Breast epithelium (tissue), 4 donors: ENCODE results near the gene SHISA5. TPM values are rescaled to one million over a fixed set of nuclear protein-coding genes. Genes with fewer than 3 reads are reported as not detected.
"Not testable (repeated sequence)": the region's sequence is repeated elsewhere in the genome, so short reads cannot be mapped to it uniquely, and the experiment has no call there.

Source experiments
- DNase-seq, 2 donors: peaks; one replicate each; pipeline ENCODE4 v3.0.0-alpha.2; 2019; ENCODE audit warnings: low spot score in 2 of 2
- H3K27ac ChIP-seq, 2 donors: fragments of 200-600 bp; sonication (generic) in 1 of 2; one replicate each; pipeline ENCODE4 v1.5.1; 2016 to 2019; ENCODE audit warnings: mild to moderate bottlenecking in 1 of 2
- H3K27me3 ChIP-seq, 2 donors: fragments of 200-600 bp; sonication (generic) in 1 of 2; one replicate each; pipeline versions ENCODE4 v1.5.1 to v1.6.0; 2017 to 2019; ENCODE audit warnings: control low read depth in 1 of 2, mild to moderate bottlenecking in 1 of 2
- H3K36me3 ChIP-seq: fragments of 200-600 bp; one replicate; pipeline ENCODE4 v1.5.1; 2019
- H3K4me1 ChIP-seq, 2 donors: fragments of 200-600 bp; sonication (generic); one replicate each; pipeline ENCODE4 v1.5.1; 2016 to 2019; ENCODE audit warnings: control low read depth in 1 of 2
- H3K4me3 ChIP-seq, 3 donors: fragments of 200-600 bp; sonication (generic); 1 replicate in 2 of 3; 2 replicates in 1 of 3; pipeline ENCODE4 v1.5.1; 2016 to 2019; ENCODE audit warnings: mild to moderate bottlenecking in 3 of 3, moderate library complexity in 2 of 3
- H3K9me3 ChIP-seq, 2 donors: fragments of 200-600 bp; sonication (generic) in 1 of 2; one replicate each; pipeline ENCODE4 v1.5.1; 2016 to 2019; ENCODE audit warnings: control low read depth in 1 of 2
- CTCF ChIP-seq, 3 donors: fragments of 450-650 bp; IDR thresholded peaks; one replicate each; pipeline ENCODE4 v1.5.1; 2016 to 2017; ENCODE audit warnings: antibody characterized with exemption in 3 of 3, mild to moderate bottlenecking in 3 of 3, moderate library complexity in 3 of 3
- POLR2A ChIP-seq: fragments of 450-650 bp; IDR thresholded peaks from one replicate; pipeline ENCODE4 v1.6.1; 2016; ENCODE audit warnings: antibody characterized with exemption, mild to moderate bottlenecking, moderate library complexity
- POLR2AphosphoS5 ChIP-seq, 3 donors: sonication (generic); formaldehyde crosslinking; IDR thresholded peaks; one replicate each; pipeline ENCODE4 v1.6.1; 2017; ENCODE audit warnings: antibody characterized with exemption in 3 of 3
- intact Hi-C: fragments of 100-400 bp; cut with DNase I; formaldehyde crosslinking; loops from one replicate; pipeline ENCODE4 v1.15.1; 2023; ENCODE audit warnings: low total_unique reads
- total RNA-seq, 3 donors: library from RNA; depleted of rRNA; stranded (reverse); fragments of >200 nt; gene quantifications; one replicate each; pipeline ENCODE4 v1.1.0, GENCODE V29; 2016

Gene SHISA5
- total RNA-seq, 3 donors from 2014 or later: 65.6 to 90.1 (median 77.0) TPM

DNA sequence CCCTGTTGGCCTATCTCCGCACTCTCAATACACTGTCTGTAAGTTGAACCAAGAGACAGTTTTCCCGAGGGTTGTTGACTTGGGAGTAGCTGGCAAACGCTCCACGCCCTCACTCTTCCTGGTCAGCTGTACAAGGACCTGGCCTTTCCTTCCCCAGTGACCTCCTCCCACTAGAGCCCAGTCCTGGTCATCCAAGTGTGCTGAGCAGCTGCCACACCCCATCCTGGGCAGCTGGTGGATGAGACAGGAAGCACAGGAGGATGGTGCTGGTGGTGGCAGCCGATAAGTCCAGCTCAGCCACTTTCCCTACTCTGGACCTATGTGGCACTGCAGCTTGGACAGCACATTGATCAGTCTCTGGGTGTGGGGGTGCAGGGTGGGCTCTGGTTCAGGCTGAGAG lies 32.8 kb upstream of the SHISA5 start:
- Histone ChIP-seq H3K27ac (no peak overlapping the region), H3K9me3 (no peaks in the 10 kb centered on the region), H3K4me3 (no peak overlapping the region), H3K27me3 (no peaks in the 10 kb centered on the region), H3K4me1 (no peaks in the 10 kb centered on the region), H3K36me3 (no peaks in the 10 kb centered on the region)
- DNase-seq: no peak
- TF ChIP-seq POLR2AphosphoS5 (IDR thresholded peaks at IDR 0.05): no peak
- no peak for TF ChIP-seq CTCF (IDR thresholded peaks at IDR 0.05)
- TF ChIP-seq POLR2A: no peak
- intact Hi-C loops: loop anchor here (5.0 kb wide), 1 partner anchor 54 kb away; no protein-coding TSS in a partner anchor

DNA sequence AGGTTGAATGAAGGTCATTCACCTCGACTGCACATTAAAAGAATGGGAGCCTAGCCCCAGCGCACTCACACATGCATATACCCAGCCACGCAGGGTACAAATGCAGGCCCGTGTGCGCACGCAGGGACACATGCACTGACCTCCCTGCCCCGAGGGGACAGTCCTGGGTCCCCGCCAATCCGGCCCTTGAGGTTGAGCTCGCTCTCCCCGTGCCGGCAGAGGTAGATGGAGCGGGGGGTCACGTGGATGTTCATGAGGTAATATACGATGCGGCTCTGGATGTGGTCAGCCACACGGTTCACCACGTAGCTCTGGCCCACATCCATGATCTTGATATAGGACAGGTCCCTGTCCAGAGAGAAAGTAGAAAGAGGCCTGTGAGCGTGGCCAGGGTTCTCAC lies 32.1 kb upstream of the SHISA5 start:
- no peaks in the 10 kb centered on the region for H3K27me3 ChIP-seq
- no peaks in the 10 kb centered on the region for H3K4me1 ChIP-seq
- no peak for DNase-seq
- H3K4me3 ChIP-seq: no peak overlapping the region
- TF ChIP-seq CTCF (IDR thresholded peaks at IDR 0.05) (no peak), POLR2AphosphoS5 (IDR thresholded peaks at IDR 0.05) (no peak)
- intact Hi-C loops: loop anchor here (5.0 kb wide), 1 partner anchor 54 kb away; no protein-coding TSS in a partner anchor
- no peaks in the 10 kb centered on the region for H3K36me3 ChIP-seq
- no peaks in the 10 kb centered on the region for H3K9me3 ChIP-seq
- no peak overlapping the region for H3K27ac ChIP-seq

DNA sequence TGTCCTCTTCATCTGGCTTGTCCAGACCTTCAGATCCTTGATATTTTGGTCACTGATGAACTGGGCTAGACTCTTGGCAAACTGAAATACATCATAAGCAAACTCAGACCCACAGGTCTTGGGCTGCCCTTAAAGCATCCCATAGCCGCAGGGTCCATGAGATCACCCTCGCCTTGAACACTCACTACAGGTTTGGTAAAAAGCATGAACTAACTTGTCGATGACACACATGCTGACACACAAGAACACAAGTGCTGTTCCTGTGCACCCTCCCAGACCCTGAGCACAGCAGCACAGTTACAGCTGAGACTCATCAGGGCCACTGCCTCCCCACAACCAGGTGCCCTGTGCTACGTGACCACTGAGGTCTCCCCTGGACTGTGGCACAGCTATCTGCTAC lies 31.6 kb upstream of the SHISA5 start:
- no peak for DNase-seq
- no peak overlapping the region for H3K4me3 ChIP-seq
- no peaks in the 10 kb centered on the region for H3K36me3 ChIP-seq
- no peak overlapping the region for H3K27ac ChIP-seq
- TF ChIP-seq POLR2AphosphoS5 (IDR thresholded peaks at IDR 0.05) (no peak), CTCF (IDR thresholded peaks at IDR 0.05) (no peak)
- H3K27me3 ChIP-seq: no peaks in the 10 kb centered on the region
- H3K4me1 ChIP-seq: no peaks in the 10 kb centered on the region
- intact Hi-C loops: loop anchor here (5.0 kb wide), 1 partner anchor 53 kb away; no protein-coding TSS in a partner anchor
- H3K9me3 ChIP-seq: no peaks in the 10 kb centered on the region

DNA sequence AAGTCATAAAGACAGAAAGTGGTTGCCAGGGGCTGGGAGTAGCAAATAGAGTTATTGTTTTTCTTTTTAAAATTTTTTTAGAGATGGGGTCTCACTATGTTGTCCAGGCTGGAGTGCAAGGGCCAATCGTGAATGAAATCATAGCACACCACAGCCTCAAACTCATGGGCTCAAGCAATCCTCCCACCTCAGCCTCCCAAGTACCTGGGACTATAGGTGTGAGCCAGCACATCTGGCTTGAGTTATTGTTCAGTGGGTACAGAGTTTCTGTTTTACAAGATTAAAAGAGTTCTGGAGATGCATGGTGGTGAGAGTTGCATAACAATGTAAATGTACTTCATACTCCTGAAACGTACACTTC lies 29.0 kb upstream of the SHISA5 start:
- no peaks in the 10 kb centered on the region for H3K36me3 ChIP-seq
- intact Hi-C loops: no loop called here
- no peaks in the 10 kb centered on the region for H3K27me3 ChIP-seq
- no peak for TF ChIP-seq POLR2AphosphoS5 (IDR thresholded peaks at IDR 0.05)
- TF ChIP-seq POLR2A: no peak
- no peak for TF ChIP-seq CTCF (IDR thresholded peaks at IDR 0.05)
- H3K4me1 ChIP-seq: no peaks in the 10 kb centered on the region
- H3K27ac ChIP-seq: no peak overlapping the region
- DNase-seq: no peak
- H3K9me3 ChIP-seq: no peaks in the 10 kb centered on the region
- no peak overlapping the region for H3K4me3 ChIP-seq

GRCh38 chr3:48532271-48532976 lies 28.4 kb upstream of the SHISA5 start:
- no peak for DNase-seq
- Histone ChIP-seq H3K36me3 (no peaks in the 10 kb centered on the region), H3K4me1 (no peaks in the 10 kb centered on the region), H3K27ac (no peak overlapping the region), H3K4me3 (no peak overlapping the region), H3K27me3 (no peaks in the 10 kb centered on the region), H3K9me3 (no peaks in the 10 kb centered on the region)
- intact Hi-C loops: no loop called here
- TF ChIP-seq POLR2A (no peak), POLR2AphosphoS5 (IDR thresholded peaks at IDR 0.05) (no peak), CTCF (IDR thresholded peaks at IDR 0.05) (no peak)

DNA sequence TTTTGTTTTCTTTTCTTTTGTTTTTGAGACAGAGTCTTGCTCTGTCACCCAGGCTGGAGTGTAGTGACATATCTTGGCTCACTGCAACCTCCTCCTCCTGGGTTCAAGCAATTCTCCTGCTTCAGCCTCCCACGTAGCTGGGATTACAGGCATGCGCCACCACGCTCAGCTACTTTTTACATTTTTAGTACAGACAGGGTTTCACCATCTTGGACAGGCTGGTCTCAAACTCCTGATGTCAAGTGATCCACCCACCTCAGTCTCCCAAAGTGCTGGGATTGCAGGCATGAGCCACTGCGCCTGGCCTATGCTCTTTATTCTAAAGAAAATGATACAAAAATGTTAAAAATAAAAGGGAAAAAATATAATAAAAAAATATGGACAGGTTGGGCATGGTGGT lies 26.7 kb upstream of the SHISA5 start:
- H3K27me3 ChIP-seq, H3K36me3 ChIP-seq, H3K4me1 ChIP-seq, H3K9me3 ChIP-seq, H3K27ac ChIP-seq, intact Hi-C loops, DNase-seq, H3K4me3 ChIP-seq: not testable (repeated sequence)
